Measurements from ENCODE around the gene CEP192. TPM values are rescaled to one million over a fixed set of nuclear protein-coding genes. Genes with fewer than 3 reads are reported as not detected.
A peak's percentile ranks its signal among the peaks of the same experiment; 100 is the strongest.

Gene CEP192
- total RNA-seq, 1 donor from 2014 or later, result 39.6 TPM

DNA sequence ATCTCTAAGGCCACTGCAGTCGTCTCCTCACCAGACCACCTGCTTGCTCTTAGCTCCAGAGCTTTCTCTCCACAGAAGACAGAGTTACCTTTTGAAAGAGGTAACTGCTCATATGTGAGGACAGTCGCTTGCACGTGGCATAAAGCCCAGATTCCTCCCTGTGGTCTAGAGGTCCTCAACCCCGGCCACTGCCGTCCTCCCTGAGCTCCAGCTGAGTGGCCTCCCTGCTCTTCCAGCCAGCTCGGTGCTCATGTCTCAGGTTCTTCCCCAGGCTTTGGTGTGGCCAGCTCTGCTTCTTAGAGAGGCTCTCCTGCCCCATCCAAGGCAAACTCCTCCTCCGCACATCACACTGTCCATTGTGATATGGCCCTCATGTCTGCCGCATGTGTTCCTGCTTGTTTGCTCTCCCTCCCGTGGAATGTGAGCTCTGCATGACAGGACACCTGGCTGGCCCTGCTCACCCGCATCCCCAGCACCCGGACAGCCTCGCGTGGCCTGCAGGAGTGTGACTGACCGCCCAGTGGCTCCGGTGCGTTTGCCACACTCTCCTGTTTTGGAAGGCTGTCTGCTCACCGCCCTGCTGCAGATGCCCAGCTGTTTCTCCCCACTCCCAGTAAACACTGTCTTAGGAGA, 135.9 kb downstream of the CEP192 start:
- peaks cover 14% of the 10 kb centered on the region for H3K36me3 Mint-ChIP-seq (ENCODE audit: low read depth)
- no peak overlapping the region for H3K27ac Mint-ChIP-seq (ENCODE audit: unreplicated experiment)
- TF ChIP-seq, protein P1, sequence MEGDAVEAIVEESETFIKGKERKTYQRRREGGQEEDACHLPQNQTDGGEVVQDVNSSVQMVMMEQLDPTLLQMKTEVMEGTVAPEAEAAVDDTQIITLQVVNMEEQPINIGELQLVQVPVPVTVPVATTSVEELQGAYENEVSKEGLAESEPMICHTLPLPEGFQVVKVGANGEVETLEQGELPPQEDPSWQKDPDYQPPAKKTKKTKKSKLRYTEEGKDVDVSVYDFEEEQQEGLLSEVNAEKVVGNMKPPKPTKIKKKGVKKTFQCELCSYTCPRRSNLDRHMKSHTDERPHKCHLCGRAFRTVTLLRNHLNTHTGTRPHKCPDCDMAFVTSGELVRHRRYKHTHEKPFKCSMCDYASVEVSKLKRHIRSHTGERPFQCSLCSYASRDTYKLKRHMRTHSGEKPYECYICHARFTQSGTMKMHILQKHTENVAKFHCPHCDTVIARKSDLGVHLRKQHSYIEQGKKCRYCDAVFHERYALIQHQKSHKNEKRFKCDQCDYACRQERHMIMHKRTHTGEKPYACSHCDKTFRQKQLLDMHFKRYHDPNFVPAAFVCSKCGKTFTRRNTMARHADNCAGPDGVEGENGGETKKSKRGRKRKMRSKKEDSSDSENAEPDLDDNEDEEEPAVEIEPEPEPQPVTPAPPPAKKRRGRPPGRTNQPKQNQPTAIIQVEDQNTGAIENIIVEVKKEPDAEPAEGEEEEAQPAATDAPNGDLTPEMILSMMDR (conservative IDR thresholded peaks at IDR 0.05), result no peak
- H3K27me3 Mint-ChIP-seq (ENCODE audit: low read depth), result no peaks in the 10 kb centered on the region
- no peak for DNase-seq (ENCODE audit: low read depth, low spot score)
- no peak overlapping the region for H3K4me3 Mint-ChIP-seq
- H3K9me3 Mint-ChIP-seq, result no peaks in the 10 kb centered on the region
- H3K4me1 Mint-ChIP-seq, result peaks cover 29% of the 10 kb centered on the region

DNA sequence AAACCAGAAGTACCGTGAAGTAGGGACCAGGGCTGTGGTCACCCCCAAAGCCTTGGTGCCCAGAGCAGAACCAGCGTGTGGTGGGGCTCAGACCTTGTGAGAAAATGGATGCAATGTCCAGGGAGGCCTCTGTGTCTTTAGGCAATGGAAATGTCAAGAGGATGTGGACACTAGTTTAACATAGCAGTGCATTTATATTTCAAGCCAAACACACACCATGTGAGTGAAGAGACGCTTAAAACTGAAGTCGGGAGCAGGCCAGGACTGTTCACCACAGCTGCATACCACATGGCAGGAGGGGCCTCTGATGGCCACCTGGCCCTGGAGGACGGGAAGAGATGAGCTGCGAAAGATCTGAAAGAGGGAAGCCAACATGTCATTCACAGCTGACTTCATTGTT, 140.1 kb downstream of the CEP192 start:
- Mint-ChIP-seq H3K27me3 (ENCODE audit: low read depth) (peaks cover 22% of the 10 kb centered on the region), H3K9me3 (no peaks in the 10 kb centered on the region), H3K36me3 (ENCODE audit: low read depth) (peaks cover 19% of the 10 kb centered on the region), H3K4me1 (peaks cover 25% of the 10 kb centered on the region), H3K27ac (ENCODE audit: unreplicated experiment) (no peak overlapping the region), H3K4me3 (no peak overlapping the region)
- TF ChIP-seq, protein P1 (conservative IDR thresholded peaks at IDR 0.05), result no peak
- no peak for DNase-seq (ENCODE audit: low read depth, low spot score)

DNA sequence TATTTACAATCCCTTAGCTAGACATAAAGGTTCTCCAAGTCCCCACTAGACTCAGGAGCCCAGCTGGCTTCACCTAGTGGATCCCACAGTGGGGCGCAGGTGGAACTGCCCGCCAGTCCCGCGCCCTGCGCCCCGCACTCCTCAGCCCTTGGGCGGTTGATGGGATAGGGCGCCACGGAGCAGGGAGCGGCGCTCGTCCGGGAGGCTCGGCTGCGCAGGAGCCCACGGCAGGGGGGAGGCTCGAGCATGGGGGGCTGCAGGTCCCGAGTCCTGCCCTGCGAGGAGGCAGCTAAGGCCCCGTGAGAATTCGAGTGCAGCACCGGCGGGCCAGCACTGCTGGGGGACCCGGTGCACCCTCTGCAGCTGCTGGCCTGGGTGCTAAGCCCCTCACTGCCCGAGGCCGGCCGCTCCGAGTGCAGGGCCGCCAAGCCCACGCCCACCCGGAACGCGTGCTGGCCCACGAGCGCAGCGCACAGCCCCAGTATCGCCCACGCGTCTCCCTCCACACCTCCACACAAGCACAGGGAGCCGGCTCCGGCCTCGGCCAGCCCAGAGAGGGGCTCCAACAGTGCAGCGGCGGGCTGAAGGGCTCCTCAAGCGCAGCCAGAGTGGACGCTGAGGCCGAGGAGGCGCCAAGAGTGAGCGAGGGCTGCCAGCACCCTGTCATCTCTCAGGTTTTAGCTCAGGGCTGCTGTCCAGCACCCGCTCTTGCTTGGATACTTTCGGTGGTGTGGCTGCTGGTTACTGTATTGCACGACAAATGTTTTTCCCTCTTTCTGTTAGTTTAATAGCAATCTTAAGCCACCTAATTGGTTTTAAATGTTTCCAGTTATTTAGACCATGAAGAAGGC, 143.6 kb downstream of the CEP192 start:
- Mint-ChIP-seq H3K36me3 (ENCODE audit: low read depth) (peaks cover 21% of the 10 kb centered on the region), H3K9me3 (peaks cover 5% of the 10 kb centered on the region), H3K27me3 (ENCODE audit: low read depth) (peaks cover 51% of the 10 kb centered on the region), H3K27ac (ENCODE audit: unreplicated experiment) (no peak overlapping the region), H3K4me3 (peak overlapping the region; percentile 71), H3K4me1 (peaks cover 37% of the 10 kb centered on the region)
- TF ChIP-seq, protein P1 (conservative IDR thresholded peaks at IDR 0.05), result no peak
- no peak for DNase-seq (ENCODE audit: low read depth, low spot score)

DNA sequence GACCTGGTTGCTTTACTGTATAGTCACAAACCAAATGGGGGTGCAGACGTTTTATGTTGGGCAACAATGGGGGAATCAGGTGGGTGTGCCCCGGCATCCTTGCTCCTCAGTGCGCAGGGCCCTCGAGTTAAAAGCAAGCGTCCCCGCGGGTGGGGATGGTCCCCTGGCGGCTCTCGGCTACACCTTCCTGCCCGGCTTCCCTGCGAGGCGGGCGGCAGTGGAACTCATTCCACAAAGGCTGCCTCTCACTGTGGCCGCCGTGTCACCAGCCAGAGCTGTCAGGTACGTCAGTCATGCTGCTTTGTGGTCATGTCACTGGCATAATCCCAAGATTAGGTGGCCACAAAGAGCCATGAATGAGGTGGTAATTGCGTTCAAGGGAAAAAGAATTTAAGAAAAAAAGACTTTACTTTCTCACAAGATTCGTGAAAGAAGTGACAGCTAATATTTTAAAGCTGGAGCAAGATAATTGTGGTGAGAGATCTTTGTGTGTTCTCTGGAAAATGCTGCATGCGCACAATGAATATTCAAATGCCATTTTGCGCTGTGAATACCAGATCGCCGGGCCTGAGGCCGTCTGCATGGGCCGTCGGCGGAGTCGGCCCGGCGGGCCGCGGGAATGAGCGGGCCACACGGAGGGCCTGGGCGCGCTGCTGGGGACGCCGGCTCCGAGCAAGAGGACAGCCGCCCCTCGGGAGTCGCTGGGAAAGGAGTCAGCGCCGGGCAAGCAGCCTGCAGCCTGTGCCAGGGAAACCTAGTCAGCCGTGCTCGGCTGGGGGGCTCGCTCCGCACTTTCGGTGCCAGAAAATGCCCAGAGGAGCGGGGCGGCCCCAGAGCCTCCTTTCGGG, 145.1 kb downstream of the CEP192 start:
- peaks cover 54% of the 10 kb centered on the region for H3K27me3 Mint-ChIP-seq (ENCODE audit: low read depth)
- H3K4me1 Mint-ChIP-seq, result peaks cover 27% of the 10 kb centered on the region
- peaks cover 5% of the 10 kb centered on the region for H3K9me3 Mint-ChIP-seq
- peak; percentile 34 for DNase-seq (ENCODE audit: low read depth, low spot score)
- peak overlapping the region; percentile 71 for H3K4me3 Mint-ChIP-seq
- TF ChIP-seq, protein P1 (conservative IDR thresholded peaks at IDR 0.05), result no peak
- H3K36me3 Mint-ChIP-seq (ENCODE audit: low read depth), result peaks cover 12% of the 10 kb centered on the region
- H3K27ac Mint-ChIP-seq (ENCODE audit: unreplicated experiment), result no peak overlapping the region

DNA sequence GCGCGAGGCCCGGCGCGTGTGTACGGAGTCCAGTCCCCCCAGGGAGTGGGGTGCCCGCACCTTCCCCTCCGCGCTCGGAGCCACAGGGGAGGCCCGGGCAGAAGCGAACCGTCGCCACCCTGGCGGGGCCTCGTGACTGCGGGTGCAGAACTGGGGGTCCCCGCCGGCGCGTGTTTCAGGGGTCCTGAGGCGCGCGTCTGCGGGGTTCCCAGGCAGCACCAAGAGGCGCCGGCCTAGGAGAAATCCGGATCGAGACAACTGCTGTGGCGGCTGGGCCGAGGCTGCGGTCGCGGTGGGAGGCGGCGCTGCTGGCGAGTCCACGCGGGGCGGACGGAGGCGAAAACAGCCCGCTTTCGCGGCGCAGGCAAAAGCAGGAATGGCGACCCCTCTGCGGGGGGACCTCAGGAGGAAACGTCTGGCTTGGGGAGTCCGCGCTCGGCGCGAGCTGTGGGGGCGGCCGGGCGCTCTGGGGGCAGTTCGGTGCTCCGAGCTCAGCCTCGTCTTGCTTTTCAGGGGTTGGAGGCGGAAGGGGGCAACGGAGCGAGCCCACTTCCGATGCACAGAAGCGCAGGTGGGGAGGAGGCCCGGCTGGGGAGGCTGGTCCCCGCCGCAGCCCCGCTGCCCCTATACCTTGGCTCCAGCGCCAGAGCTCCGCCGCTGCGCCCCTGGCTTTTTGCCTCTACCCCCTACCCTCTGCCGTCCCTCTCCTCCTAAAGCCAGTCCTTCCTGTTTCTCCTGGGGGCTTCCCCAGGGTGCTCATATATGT, 145.9 kb downstream of the CEP192 start:
- peak overlapping the region; percentile 88 for H3K4me3 Mint-ChIP-seq
- no peak overlapping the region for H3K27ac Mint-ChIP-seq (ENCODE audit: unreplicated experiment)
- peaks cover 57% of the 10 kb centered on the region for H3K27me3 Mint-ChIP-seq (ENCODE audit: low read depth)
- H3K36me3 Mint-ChIP-seq (ENCODE audit: low read depth), result peaks cover 12% of the 10 kb centered on the region
- H3K9me3 Mint-ChIP-seq, result peaks cover 5% of the 10 kb centered on the region
- peak; percentile 20 for DNase-seq (ENCODE audit: low read depth, low spot score)
- TF ChIP-seq, protein P1 (conservative IDR thresholded peaks at IDR 0.05), result no peak
- H3K4me1 Mint-ChIP-seq, result peaks cover 23% of the 10 kb centered on the region

Data from neural crest cell (in vitro differentiated cells).